Fibroblast of skin of back (primary cell): ENCODE measurements around the gene MYDGF.

ENCODE experiments used
- DNase-seq: peaks from one replicate; pipeline ENCODE4 v3.0.0-alpha.2; 2013

MYDGF gene

GRCh38 chr19:4640247-4641000, 29.7 kb downstream of the MYDGF start:
- DNase-seq, result no peak

- DNase-seq, result no peak
Measured at GRCh38 chr19:4639531-4640246, 30.5 kb downstream of the MYDGF start.

GRCh38 chr19:4638828-4639530, 31.2 kb downstream of the MYDGF start, which contains the start of gene TNFAIP8L1:
Gene TNFAIP8L1 (plus strand): TSS chr19:4639516. CDS start chr19:4651870, 12,354 bp downstream.
- DNase-seq, result peak; percentile 93

- DNase-seq, result no peak
Measured at GRCh38 chr19:4638317-4638716, 31.8 kb downstream of the MYDGF start.

GRCh38 chr19:4636761-4637160, 33.4 kb downstream of the MYDGF start:
- no peak for DNase-seq

GRCh38 chr19:4636151-4636717, 33.9 kb downstream of the MYDGF start:
- peak; percentile 51 for DNase-seq

DNA sequence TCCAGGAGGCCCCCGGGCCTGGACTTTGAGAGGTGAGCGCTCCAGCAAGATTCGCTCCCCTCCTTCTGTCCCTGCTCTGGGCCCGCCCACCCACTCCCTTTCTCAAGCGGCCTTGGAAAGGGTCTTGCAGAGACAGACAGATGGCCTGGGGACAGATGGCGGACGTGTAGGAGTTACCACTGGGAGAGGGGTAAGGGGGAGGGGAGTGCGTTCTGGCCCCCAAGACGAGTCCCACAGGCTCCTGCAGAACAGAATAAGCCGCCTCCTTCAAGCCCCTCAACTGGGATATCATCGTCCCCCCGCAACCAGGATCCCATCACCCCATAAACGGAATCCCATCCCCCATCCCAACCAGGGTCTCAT, 34.4 kb downstream of the MYDGF start:
- DNase-seq, result no peak

- DNase-seq, result peak; percentile 68
Measured at GRCh38 chr19:4633140-4633967, 36.8 kb downstream of the MYDGF start.

DNA sequence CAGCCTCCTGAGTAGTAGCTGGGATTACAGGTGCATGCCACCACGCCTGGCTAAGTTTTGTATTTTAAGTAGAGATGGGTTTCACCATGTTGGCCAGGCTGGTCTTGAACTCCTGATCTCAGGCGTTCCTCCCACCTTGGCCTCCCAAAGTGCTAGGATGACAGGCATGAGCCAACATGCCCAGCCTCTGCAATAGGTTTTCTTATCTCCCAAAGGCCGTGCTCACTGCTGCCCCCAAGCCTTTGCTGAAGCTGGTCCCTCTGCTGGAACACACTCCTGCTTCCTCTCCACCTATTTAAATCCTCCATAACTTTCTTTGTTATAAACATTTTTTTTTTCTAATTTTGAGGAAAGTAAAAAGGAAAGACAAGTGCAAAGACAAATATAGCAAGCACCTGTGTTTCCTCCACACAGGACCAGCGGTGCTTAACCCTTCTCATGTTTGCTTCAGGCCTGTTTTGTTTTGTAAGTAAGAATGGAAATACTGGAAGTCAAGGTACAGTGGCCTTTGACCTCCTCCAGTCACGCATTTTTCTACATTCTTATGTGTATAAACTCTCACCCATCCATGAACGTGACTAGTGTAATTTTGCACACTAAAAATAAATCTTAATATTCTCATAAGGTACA, 45.3 kb downstream of the MYDGF start:
- no peak for DNase-seq

GRCh38 chr19:4624301-4624700, 45.8 kb downstream of the MYDGF start:
- DNase-seq, result no peak

DNA sequence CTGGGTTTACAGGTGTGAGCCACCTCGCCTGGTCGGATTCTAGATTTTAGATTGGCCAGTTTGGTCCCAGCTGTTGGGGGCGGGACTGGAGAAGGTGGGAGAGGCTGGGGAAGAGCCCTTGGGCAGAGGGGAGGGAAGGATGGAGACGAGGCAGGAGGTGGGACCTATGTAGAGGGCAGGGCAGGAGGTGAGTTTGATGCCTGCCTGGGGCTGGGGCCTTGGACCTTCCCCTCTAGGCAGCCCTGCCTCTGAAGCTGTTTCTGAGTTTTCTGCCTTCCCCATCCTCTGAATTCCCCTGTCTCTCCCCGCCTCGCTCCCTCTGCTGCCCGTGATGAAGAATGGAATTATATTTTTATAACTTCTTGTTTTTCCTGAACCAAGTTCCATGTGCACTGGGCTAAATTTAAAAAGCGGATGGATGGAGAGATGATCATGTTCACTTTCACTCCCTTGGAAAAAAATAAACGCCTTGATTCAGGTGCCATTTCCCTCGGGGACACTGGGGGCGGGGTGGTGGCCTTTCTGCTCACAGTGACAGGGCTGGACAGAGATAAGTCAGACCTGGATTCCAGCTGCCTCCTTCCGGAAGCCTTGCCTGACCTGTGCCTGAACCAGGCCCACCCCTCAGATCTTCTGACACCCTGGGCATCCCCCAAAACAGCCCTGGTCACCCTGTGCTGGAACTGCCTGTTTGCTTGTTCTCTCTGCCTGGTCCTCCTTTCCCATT, 47.3 kb downstream of the MYDGF start:
- DNase-seq, result no peak

DNA sequence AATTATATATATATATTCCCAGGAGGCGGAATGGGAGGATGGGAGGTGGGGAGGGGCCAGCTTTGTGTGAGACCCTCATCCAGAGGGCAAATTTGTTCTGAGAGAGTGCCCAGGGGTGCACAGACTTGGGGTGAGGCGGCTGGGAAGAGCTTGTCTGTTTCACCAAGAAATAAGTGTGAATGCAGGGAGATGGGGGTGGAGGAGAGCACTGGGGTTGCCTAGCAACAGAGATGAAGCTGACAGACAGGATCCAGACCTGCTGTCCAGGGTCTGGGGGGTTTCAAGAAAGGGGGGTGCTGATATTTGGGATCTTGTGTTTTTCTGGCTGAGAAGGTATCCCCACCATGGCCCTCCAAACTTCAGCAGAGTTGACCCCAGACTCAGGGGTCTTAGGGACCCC, 49.5 kb downstream of the MYDGF start:
- DNase-seq, result no peak

DNA sequence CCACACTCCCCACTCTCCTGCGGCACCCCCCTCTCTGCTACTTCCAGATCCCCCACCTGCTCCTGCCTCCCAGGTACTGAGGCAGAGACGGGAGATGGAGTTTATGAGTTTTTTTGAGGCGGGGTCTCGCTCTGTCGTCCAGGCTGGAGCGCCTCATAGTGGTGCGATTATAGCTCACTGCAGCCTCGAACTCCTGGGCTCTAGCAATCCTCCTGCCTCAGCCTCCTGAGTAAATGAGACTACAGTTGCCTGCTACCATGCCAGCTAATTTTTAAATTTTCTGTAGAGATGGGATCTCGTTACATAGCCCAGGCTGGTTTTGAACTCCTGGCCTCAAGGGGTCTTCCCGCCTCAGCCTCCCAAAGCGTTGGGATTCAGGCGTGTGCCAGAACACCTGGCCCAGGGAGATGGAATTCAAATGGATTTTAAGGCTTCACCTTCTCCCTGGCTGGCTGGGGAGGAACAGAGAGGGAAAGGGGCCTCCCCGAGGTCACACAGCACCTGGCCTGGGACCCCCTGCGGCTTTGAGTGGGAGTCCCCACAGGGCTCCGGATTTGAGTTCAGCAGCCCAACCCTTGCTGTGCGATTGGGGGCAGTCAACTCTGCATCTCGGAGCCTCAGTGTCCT, 50.4 kb downstream of the MYDGF start:
- no peak for DNase-seq

- DNase-seq, result no peak
Measured at GRCh38 chr19:4618019-4618418, 52.1 kb downstream of the MYDGF start.

- no peak for DNase-seq
Measured at GRCh38 chr19:4613254-4613751, 56.8 kb downstream of the MYDGF start.

- no peak for DNase-seq
Measured at GRCh38 chr19:4609878-4610511, 60.1 kb downstream of the MYDGF start.
